ENCODE data around the gene ARMC5.

Gene ARMC5

DNA sequence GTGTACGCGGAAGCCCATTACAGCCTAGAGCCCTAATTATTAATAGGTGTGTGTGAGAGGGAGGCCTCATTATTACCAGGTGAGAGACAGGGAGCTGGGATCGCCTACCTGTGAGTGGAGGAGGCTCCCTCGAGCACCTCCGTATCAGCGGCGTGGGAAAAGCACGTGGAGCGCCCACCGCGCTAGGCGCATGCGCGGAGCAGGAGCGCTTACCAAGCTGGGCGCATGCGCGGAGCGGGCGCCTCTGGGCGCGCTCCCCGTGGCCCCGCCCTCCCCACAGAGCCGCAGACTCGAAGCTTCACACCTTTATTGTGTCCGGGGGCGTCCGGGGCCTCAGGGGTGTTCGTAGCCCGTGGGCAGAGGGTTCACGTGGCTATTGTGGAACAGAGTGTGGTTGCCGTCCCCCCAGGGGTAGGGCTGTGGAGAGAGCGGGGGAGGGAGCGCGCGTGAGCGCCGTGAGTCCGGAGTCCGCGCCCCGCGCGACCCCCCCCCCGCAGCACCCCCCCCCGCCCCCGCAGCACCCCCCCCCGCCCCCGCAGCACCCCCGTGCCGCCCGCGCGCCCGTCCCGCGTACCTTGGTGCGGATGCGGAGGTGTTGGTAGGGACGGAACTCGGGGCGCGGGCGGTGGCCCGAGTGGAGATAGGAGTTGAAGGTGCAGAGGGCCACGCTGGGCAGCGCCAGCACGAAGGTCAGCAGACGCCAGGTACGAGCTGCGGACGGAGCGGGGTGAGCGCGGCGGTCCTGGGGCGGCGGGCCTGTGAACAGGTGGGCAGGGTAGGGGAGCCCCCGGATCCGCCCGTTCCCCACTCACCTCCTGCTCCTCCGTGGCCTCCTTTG, 31.6 kb upstream of the ARMC5 start:
- DNase-seq (ENCODE audit: low read depth), result peak; percentile 29
- TF ChIP-seq, protein P1, sequence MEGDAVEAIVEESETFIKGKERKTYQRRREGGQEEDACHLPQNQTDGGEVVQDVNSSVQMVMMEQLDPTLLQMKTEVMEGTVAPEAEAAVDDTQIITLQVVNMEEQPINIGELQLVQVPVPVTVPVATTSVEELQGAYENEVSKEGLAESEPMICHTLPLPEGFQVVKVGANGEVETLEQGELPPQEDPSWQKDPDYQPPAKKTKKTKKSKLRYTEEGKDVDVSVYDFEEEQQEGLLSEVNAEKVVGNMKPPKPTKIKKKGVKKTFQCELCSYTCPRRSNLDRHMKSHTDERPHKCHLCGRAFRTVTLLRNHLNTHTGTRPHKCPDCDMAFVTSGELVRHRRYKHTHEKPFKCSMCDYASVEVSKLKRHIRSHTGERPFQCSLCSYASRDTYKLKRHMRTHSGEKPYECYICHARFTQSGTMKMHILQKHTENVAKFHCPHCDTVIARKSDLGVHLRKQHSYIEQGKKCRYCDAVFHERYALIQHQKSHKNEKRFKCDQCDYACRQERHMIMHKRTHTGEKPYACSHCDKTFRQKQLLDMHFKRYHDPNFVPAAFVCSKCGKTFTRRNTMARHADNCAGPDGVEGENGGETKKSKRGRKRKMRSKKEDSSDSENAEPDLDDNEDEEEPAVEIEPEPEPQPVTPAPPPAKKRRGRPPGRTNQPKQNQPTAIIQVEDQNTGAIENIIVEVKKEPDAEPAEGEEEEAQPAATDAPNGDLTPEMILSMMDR (conservative IDR thresholded peaks at IDR 0.05; ENCODE audit: low read depth, low read length), result no peak
- peak overlapping the region; percentile 29 for H3K4me3 ChIP-seq (ENCODE audit: low read depth, low read length)

DNA sequence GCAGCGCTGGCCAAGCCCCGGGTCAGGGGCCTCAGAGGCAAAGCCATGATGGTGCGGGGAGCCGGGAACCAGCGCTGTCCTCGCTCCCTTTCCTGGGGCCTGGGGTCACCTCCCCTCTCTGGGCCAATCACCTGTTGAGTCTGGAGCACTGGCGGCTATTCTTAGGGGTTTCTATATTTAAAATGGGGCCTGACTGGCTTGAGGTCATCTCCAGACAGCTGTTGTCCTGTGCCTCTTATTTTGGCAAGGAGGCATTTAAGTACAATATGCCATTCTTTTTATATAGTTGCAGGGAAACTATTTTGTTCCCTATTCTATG, 31.1 kb upstream of the ARMC5 start, which contains the start of gene COX6A2:
TSS of gene COX6A2 (minus strand) at position 82 of the 319 bp plus-strand sequence. CDS start at position 47, 35 bp downstream.
- TF ChIP-seq, protein P1 (conservative IDR thresholded peaks at IDR 0.05; ENCODE audit: low read depth, low read length), result no peak
- DNase-seq (ENCODE audit: low read depth), result no peak
- H3K4me3 ChIP-seq (ENCODE audit: low read depth, low read length), result peak within 1 kb of the TSS; percentile 29

DNA sequence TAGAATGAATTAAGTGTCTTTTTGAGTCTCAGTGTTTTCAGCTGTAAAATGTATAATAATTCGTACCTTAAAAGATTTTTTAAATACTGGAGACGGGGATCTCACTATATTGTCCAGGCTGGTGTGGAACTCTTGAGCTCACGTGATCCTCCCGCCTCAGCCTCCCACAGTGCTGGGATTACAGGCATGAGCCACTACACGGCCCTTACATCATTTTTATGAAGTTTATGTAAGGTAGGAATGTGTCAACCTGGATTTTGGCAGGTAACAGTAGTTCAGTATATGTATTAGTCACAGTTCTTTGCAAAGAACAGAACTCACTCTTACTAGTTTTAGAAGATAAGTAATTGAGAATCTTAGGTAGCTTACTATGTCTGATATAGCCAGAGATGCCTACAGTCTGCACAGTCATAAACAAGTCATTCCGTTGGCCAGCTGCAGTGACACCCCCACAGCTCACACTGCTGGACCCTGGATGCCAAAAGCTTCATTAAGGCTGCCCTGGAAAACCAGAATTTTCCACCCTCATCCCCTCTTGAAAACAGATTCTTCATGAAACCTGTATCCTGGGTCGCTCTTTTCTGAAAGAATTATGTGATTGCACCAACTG, 30.6 kb upstream of the ARMC5 start:
- TF ChIP-seq, protein P1 (conservative IDR thresholded peaks at IDR 0.05; ENCODE audit: low read depth, low read length), result no peak
- no peak overlapping the region for H3K4me3 ChIP-seq (ENCODE audit: low read depth, low read length)
- DNase-seq (ENCODE audit: low read depth), result no peak

DNA sequence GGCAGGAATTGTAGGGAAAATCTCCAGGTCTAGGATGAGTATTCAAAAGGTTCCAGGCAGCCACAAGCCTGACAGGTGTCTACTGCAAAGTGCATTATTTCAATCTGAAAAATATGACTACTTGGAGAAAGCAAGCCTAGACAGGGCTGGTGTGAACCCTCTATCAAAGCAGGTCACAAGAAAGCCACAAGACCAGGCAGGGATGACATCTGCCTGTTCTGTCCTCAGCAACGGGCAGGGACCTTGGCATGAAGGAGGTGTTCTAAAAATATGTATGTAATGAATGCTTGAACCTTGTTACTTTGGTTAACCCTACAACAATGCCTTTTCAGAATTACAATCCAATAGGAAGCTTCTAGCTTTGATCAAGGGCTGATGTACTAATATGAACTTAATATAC, 30.0 kb upstream of the ARMC5 start:
- DNase-seq (ENCODE audit: low read depth), result no peak
- H3K4me3 ChIP-seq (ENCODE audit: low read depth, low read length), result no peak overlapping the region
- TF ChIP-seq, protein P1 (conservative IDR thresholded peaks at IDR 0.05; ENCODE audit: low read depth, low read length), result no peak

DNA sequence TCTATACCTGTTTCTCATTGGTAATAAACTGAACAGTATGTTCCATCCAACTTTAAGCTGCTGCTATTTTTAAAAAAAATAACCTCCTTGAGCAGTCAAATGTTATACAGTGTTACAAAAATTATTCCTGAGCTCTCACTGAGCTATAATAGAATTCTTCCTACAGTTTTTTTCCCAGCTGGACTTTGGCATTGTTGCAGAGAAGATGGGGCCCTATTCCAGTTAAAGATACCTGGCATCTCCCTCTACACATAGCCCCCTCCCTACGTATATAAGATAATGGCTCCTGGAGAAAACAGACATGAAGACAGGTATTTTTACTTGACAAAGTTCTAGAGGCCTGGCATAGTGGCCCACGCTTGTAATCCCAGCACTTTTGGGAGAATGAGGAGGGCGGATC, 29.5 kb upstream of the ARMC5 start:
- no peak for DNase-seq (ENCODE audit: low read depth)
- H3K4me3 ChIP-seq (ENCODE audit: low read depth, low read length), result no peak overlapping the region
- TF ChIP-seq, protein P1 (conservative IDR thresholded peaks at IDR 0.05; ENCODE audit: low read depth, low read length), result no peak

DNA sequence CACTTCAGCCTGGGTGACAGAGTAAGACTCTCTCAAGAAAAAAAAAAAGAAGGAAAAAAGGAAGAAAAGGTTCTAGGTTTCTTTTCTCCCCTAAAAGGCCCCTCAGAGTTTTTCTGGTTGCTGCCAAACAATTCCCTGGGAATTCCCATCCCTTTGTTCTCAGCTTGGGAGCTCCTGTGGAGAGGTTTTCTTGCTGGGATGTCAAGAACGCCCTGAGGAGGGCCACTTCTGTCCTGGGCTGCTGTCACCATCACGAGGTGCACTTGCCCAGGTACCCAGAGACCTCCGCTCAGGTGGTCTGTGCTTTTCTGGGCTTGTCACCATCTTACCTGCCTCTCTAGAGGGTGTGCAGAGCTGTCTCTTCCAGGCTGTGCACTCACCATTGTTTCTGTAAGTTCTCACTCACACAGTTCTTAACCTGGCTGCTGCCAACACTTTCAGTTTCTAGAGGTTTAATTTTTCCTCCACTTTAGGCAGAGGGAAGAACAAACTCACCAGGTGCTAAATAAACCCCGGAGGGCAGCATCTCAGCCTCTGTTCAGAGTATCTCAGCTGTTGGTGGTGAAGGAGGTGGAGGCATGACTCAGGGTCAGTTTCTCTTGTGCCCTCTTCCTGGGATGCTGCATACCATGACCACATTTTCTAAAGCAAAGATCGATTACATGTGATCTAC, 28.8 kb upstream of the ARMC5 start:
- TF ChIP-seq, protein P1 (conservative IDR thresholded peaks at IDR 0.05; ENCODE audit: low read depth, low read length), result no peak
- no peak overlapping the region for H3K4me3 ChIP-seq (ENCODE audit: low read depth, low read length)
- no peak for DNase-seq (ENCODE audit: low read depth)
